OCI-LY3 (cell line): Measurements from ENCODE around the gene UBE2D1.

ENCODE experiments used
- CTCF ChIP-seq: fragments of 200-600, 300-600 bp; sonication (generic); IDR thresholded peaks from 2 replicates; pipeline ENCODE4 v1.5.1; 2014; ENCODE audit warnings: antibody characterized with exemption, low read length, low read depth
- EZH2phosphoT487 ChIP-seq: fragments of 200-600 bp; shearing (Covaris generic); IDR thresholded peaks from 2 replicates; pipeline ENCODE4 v1.6.1; 2018; ENCODE audit warnings: antibody characterized with exemption, mixed run types, low read depth

GRCh38 chr10:58341947-58342346 is 7.1 kb downstream of the UBE2D1 start:
- TF ChIP-seq EZH2phosphoT487: no peak
- TF ChIP-seq CTCF: no peak
